ENCODE measurements around the gene GLIS1. TPM values are rescaled to one million over a fixed set of nuclear protein-coding genes. Genes with fewer than 3 reads are reported as not detected.

GLIS1 gene
- total RNA-seq, 1 experiment from 2014 or later: 0.28 TPM

DNA sequence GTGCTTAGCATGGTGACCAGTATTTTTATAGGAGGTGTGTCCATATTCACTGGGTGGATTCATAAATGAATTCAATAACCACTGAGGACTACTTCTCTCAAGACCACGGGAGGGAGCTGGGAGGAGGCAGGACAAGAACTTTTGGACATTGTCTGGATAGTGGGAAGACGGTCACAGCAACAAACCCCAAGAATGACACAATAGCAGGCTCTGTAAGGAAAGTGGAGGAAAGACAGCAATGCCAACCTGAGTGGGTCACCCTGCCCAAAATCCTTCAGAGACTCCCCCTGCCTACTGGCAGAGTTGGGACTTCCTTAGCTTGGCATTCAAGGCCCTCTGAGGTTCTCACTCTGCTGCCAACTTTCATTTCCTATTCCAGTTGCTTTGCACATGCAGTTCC is 42.0 kb downstream of the GLIS1 start:
- Histone ChIP-seq H3K9ac (ENCODE audit: extremely low read depth, insufficient read length, low read length) (no peak overlapping the region), H4K91ac (ENCODE audit: insufficient read length, low read depth, low read length) (no peak overlapping the region), H3T11ph (ENCODE audit: low read length) (no peak overlapping the region), H3K14ac (ENCODE audit: insufficient read depth, low read length) (no peak overlapping the region), H3K79me2 (ENCODE audit: insufficient read depth, low read length) (no peaks in the 10 kb centered on the region), H3K56ac (ENCODE audit: insufficient read length, low read depth, low read length) (no peak overlapping the region), H3K4ac (ENCODE audit: low read depth, low read length) (no peak overlapping the region), H3K27me3 (ENCODE audit: insufficient read depth, low read length) (no peaks in the 10 kb centered on the region), H3K9me3 (ENCODE audit: control insufficient read depth, low read depth, low read length) (no peaks in the 10 kb centered on the region), H3K18ac (ENCODE audit: insufficient read length, low read depth, low read length) (no peak overlapping the region), H2BK12ac (ENCODE audit: insufficient read length, low read depth, low read length) (no peak overlapping the region), H2BK5ac (ENCODE audit: insufficient read length, low read length) (no peak overlapping the region), H3K23me2 (ENCODE audit: insufficient read length, low read depth, low read length, poor library complexity, severe bottlenecking) (no peaks in the 10 kb centered on the region), H2AFZ (ENCODE audit: low read length) (no peak overlapping the region), H3K27ac (ENCODE audit: insufficient read length, low read depth, low read length) (no peak overlapping the region), H4K8ac (replicated peaks; ENCODE audit: insufficient read length, low read depth, low read length) (no peak overlapping the region), H2BK120ac (ENCODE audit: low read depth, low read length, poor library complexity, severe bottlenecking) (no peak overlapping the region), H2AK5ac (ENCODE audit: insufficient read length, low read length) (no peak overlapping the region), H3K4me1 (ENCODE audit: insufficient read depth, low read length) (no peaks in the 10 kb centered on the region), H4K5ac (ENCODE audit: insufficient read length, low read depth, low read length) (no peak overlapping the region), H2BK15ac (ENCODE audit: low read depth, low read length) (no peak overlapping the region), H2BK20ac (ENCODE audit: low read depth, low read length, poor library complexity, severe bottlenecking) (no peak overlapping the region), H3K23ac (ENCODE audit: insufficient read length, low read depth, low read length) (no peak overlapping the region), H4K20me1 (ENCODE audit: control insufficient read depth, insufficient read depth, insufficient read length) (no peaks in the 10 kb centered on the region), H3K79me1 (ENCODE audit: insufficient read depth, low read depth, low read length, poor library complexity, severe bottlenecking) (no peaks in the 10 kb centered on the region), H3K4me2 (ENCODE audit: insufficient read depth, insufficient read length, low read length) (no peak overlapping the region)
- peaks cover 14% of the 10 kb centered on the region for H3K27me3 Mint-ChIP-seq (ENCODE audit: low read depth)
- H3K36me3 Mint-ChIP-seq (ENCODE audit: insufficient read depth in 1 of 3, low read depth in 3 of 3): peaks cover 0 to 2% (median 0%) of the 10 kb centered on the region in 3 experiments; a peak in 2 of 7 replicates
- no CpG with 5 or more reads among the region's 2 CpGs for WGBS (ENCODE audit: extremely low coverage, insufficient read length, low lambda C conversion rate)
- H3K4me1 Mint-ChIP-seq: peaks cover 16 to 18% of the 10 kb centered on the region in 2 experiments
- H3K9me3 Mint-ChIP-seq: 0 out of 5 replicates have a peak, but pooled peaks cover 0 to 4% of the 10 kb centered on the region in 2 experiments
- no peak for TF ChIP-seq CTCF (conservative IDR thresholded peaks at IDR 0.05)
- no peak for DNase-seq
- H3K4me3 Mint-ChIP-seq: no peak overlapping the region
- H3K27ac Mint-ChIP-seq: no peak overlapping the region
